ENCODE results near the gene OCLN.
"Not testable (repeated sequence)": the region's sequence is repeated elsewhere in the genome, so short reads cannot be mapped to it uniquely, and the experiment has no call there.

The OCLN gene

DNA sequence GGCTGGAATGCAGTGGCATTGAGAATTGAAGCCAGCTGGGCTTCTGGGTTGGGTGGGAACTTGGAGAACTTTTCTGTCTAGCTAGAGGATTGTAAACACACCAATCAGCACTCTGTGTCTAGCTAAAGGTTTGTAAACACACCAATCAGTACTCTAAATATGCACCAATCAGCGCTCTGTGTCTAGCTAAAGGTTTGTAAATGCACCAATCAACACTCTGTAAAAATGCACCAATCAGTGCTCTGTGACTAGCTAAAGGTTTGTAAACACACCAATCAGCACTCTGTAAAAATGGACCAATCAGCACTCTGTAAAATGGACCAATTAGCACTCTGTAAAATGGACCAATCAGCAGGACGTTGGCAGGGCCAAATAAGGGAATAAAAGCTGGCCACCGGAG, 26.2 kb upstream of the OCLN start:
- not testable (repeated sequence) for H3K36me3 ChIP-seq (ENCODE audit: insufficient read depth, low read length); H3K79me2 ChIP-seq (ENCODE audit: control insufficient read depth, insufficient read depth, low read length, unreplicated experiment); H3K27me3 ChIP-seq (ENCODE audit: insufficient read depth, low read length); H2AFZ ChIP-seq (ENCODE audit: low read length, unreplicated experiment); H3K4me1 ChIP-seq (ENCODE audit: control insufficient read depth, insufficient read depth, low read length, unreplicated experiment); H3K4me3 ChIP-seq (ENCODE audit: low read depth, low read length); H3K27ac ChIP-seq (ENCODE audit: low read depth, low read length)

DNA sequence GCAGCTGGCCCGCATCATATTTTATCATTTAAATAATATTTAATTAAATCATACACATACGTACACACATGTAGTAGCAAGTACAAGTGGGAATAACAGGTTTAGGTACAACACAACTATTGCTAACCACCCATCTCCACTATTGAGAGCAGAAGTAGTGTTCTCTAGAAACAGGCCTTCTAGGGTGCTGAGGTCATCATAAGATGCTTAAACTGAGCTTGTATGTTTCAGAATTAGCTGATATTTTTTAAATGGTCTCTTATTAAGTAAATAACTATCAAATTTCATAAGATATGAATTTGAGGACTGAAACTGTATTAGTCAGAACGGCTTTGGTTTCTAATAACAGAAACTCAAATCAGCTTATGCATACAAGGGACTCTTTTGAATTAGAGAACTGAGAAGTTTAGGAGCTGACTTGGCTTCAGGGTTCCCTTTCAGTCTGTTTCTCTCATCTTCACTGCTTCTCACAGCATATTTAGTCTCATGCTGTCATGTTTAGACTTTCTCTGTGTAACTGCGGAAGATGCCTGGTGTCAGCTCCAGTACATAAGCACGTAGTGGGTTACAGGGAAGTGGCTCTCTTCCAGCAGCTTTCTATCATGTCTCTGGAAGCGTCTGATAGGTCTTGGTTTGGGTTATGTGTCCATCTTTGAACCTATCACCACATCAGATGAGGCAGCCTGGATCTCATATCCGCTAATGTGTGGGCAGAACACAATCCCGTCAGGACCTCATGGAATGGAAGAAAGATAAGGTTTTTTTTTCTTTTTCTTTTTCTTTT, 25.0 kb upstream of the OCLN start:
- no peak overlapping the region for H3K27ac ChIP-seq (ENCODE audit: low read depth, low read length)
- H3K79me2 ChIP-seq (ENCODE audit: control insufficient read depth, insufficient read depth, low read length, unreplicated experiment) = no peaks in the 10 kb centered on the region
- H3K27me3 ChIP-seq (ENCODE audit: insufficient read depth, low read length) = no peaks in the 10 kb centered on the region
- no peaks in the 10 kb centered on the region for H3K36me3 ChIP-seq (ENCODE audit: insufficient read depth, low read length)
- H3K4me1 ChIP-seq (ENCODE audit: control insufficient read depth, insufficient read depth, low read length, unreplicated experiment) = no peaks in the 10 kb centered on the region
- no peak overlapping the region for H2AFZ ChIP-seq (ENCODE audit: low read length, unreplicated experiment)
- no peak overlapping the region for H3K4me3 ChIP-seq (ENCODE audit: low read depth, low read length)

DNA sequence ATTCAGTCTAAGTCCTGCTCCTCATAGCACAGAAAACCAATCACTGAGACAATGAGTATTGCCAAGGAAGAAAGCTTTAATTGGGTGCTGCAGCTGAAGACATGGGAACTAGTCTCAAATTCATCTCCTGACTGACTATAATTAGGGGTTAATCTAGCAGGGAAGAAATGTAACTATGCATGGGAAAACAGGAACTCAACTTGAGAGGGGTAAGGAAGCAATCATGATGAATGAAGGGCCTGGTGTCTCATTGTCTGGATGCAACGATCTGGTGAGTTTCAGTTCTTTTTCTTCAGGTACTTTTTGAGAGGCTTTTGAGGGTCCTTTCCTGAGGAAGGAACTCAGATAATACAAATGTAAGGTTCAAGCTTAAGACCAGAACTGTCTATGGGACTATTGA, 24.0 kb upstream of the OCLN start:
- H3K4me3 ChIP-seq (ENCODE audit: low read depth, low read length) = no peak overlapping the region
- H2AFZ ChIP-seq (ENCODE audit: low read length, unreplicated experiment) = no peak overlapping the region
- H3K36me3 ChIP-seq (ENCODE audit: insufficient read depth, low read length) = no peaks in the 10 kb centered on the region

DNA sequence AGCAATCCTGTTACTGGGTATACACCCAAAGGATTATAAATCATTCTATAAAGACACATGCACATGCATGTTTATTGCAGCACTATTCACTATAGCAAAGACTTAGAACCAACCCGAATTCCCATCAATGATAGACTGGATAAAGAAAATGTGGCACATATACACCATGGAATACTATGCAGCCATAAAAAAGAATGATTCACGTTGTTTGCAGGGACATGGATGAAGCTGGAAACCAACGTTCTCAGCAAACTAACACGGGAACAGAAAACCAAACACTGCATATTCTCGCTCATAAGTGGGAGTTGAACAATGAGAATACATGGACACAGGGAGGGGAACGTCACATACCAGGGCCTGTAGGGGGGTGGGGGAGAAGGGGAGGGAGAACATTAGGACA, 21.1 kb upstream of the OCLN start:
- H3K4me1 ChIP-seq (ENCODE audit: control insufficient read depth, insufficient read depth, low read length, unreplicated experiment); H3K27me3 ChIP-seq (ENCODE audit: insufficient read depth, low read length); H2AFZ ChIP-seq (ENCODE audit: low read length, unreplicated experiment); H3K36me3 ChIP-seq (ENCODE audit: insufficient read depth, low read length); H3K4me3 ChIP-seq (ENCODE audit: low read depth, low read length); H3K27ac ChIP-seq (ENCODE audit: low read depth, low read length); H3K79me2 ChIP-seq (ENCODE audit: control insufficient read depth, insufficient read depth, low read length, unreplicated experiment): not testable (repeated sequence)

More for the DNA sequence above, 24.0 kb upstream of the OCLN start:
- no peak overlapping the region for H3K27ac ChIP-seq (ENCODE audit: low read depth, low read length)
- H3K79me2 ChIP-seq (ENCODE audit: control insufficient read depth, insufficient read depth, low read length, unreplicated experiment) = no peaks in the 10 kb centered on the region
- H3K27me3 ChIP-seq (ENCODE audit: insufficient read depth, low read length) = no peaks in the 10 kb centered on the region
- no peaks in the 10 kb centered on the region for H3K4me1 ChIP-seq (ENCODE audit: control insufficient read depth, insufficient read depth, low read length, unreplicated experiment)

DNA sequence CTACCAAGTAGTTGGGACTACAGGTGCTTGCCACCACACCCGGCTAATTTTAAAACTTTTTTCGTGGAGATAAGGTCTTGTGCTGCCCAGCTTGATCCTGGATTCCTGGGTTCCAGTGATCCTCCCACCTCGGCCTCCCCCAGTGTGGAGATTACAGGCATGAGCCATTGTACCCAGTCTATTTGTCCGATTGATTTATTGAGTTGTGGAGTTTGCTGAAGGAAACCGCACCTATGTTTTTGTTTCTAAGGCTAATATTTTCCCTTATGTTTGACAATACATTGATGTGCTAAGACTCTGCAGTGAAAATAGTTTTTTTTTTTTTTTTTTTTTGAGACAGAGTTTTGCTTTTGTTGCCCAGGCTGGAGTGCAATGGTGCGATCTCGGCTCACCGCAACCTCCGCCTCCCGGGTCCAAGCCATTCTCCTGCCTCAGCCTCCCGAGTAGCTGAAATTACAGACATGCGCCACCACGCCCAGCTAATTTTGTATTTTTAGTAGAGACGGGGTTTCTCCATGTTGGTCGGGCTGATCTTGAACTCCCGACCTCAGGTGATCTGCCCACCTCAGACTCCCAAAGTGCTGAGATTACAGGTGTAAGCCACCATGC, 20.0 kb upstream of the OCLN start:
- H3K4me3 ChIP-seq (ENCODE audit: low read depth, low read length); H3K27me3 ChIP-seq (ENCODE audit: insufficient read depth, low read length); H3K36me3 ChIP-seq (ENCODE audit: insufficient read depth, low read length); H2AFZ ChIP-seq (ENCODE audit: low read length, unreplicated experiment); H3K4me1 ChIP-seq (ENCODE audit: control insufficient read depth, insufficient read depth, low read length, unreplicated experiment); H3K27ac ChIP-seq (ENCODE audit: low read depth, low read length); H3K79me2 ChIP-seq (ENCODE audit: control insufficient read depth, insufficient read depth, low read length, unreplicated experiment): not testable (repeated sequence)

DNA sequence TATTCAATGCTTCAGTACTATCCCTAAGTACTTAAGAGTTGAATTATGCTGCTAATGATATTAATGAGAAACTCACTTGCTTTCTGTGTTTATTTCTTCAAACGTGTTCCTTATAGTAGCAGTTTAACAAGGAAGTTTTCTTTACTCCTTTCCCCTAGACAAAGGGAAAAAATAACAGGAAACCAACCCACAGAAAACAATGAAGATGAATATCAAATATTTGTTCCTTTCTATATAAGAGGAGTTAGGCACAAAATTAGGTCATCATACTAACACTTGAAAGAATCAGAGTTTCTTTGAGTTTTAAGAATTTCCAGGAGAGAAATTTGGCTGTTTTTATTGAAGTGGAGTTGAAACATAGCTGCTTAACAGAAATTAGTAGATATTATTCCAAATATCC, 15.4 kb upstream of the OCLN start:
- Histone ChIP-seq H3K27ac (ENCODE audit: low read depth, low read length) (no peak overlapping the region), H3K4me3 (ENCODE audit: low read depth, low read length) (no peak overlapping the region), H3K79me2 (ENCODE audit: control insufficient read depth, insufficient read depth, low read length, unreplicated experiment) (no peaks in the 10 kb centered on the region), H3K27me3 (ENCODE audit: insufficient read depth, low read length) (no peaks in the 10 kb centered on the region), H3K4me1 (ENCODE audit: control insufficient read depth, insufficient read depth, low read length, unreplicated experiment) (peaks cover 6% of the 10 kb centered on the region), H2AFZ (ENCODE audit: low read length, unreplicated experiment) (peak overlapping the region; percentile 73), H3K36me3 (ENCODE audit: insufficient read depth, low read length) (no peaks in the 10 kb centered on the region)

DNA sequence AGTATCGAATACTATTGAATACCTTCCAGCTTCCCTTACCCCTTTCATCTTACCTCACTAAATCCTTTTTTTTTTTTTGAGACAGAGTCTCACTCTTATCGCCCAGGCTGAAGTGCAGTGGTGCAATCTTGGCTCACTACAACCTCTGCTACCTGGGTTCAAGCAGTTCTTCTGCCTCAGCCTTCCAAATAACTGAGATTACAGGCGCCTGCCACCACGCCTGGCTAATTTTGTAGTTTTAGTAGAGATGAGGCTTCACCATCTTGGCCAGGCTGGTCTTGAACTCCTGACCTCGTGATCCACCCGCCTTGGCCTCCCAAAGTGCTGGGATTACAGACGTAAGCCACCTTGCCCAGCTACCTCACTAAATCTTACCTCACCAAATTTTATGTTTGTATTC, 14.3 kb upstream of the OCLN start:
- not testable (repeated sequence) for H3K27me3 ChIP-seq (ENCODE audit: insufficient read depth, low read length); H3K36me3 ChIP-seq (ENCODE audit: insufficient read depth, low read length); H3K4me1 ChIP-seq (ENCODE audit: control insufficient read depth, insufficient read depth, low read length, unreplicated experiment); H2AFZ ChIP-seq (ENCODE audit: low read length, unreplicated experiment); H3K4me3 ChIP-seq (ENCODE audit: low read depth, low read length); H3K27ac ChIP-seq (ENCODE audit: low read depth, low read length); H3K79me2 ChIP-seq (ENCODE audit: control insufficient read depth, insufficient read depth, low read length, unreplicated experiment)

DNA sequence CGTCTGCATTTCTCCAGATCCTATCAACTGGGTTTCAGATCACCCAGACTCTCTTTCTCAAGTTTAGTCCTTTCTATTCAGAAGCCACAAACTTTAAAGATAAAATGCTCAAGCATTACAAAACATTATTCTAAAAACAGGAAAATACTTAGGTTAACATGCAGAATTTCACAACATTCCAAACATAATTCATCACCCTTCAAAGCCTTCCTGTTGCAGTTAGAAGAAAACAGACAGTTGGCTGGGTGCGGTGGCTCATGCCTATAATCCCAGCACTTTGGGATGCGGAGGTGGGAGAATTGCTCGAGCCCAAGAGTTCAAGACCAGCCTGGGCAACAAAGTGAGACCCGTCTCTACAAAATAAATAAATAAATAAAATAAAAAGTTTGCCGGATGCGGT, 7.7 kb upstream of the OCLN start:
- H3K27me3 ChIP-seq (ENCODE audit: insufficient read depth, low read length) = no peaks in the 10 kb centered on the region
- no peaks in the 10 kb centered on the region for H3K79me2 ChIP-seq (ENCODE audit: control insufficient read depth, insufficient read depth, low read length, unreplicated experiment)
- peaks cover 7% of the 10 kb centered on the region for H3K4me1 ChIP-seq (ENCODE audit: control insufficient read depth, insufficient read depth, low read length, unreplicated experiment)
- no peak overlapping the region for H3K4me3 ChIP-seq (ENCODE audit: low read depth, low read length)
- H3K36me3 ChIP-seq (ENCODE audit: insufficient read depth, low read length) = no peaks in the 10 kb centered on the region
- peak overlapping the region; percentile 23; the same call in 1 of the 2 replicates for H3K27ac ChIP-seq (ENCODE audit: low read depth, low read length)
- H2AFZ ChIP-seq (ENCODE audit: low read length, unreplicated experiment) = no peak overlapping the region

DNA sequence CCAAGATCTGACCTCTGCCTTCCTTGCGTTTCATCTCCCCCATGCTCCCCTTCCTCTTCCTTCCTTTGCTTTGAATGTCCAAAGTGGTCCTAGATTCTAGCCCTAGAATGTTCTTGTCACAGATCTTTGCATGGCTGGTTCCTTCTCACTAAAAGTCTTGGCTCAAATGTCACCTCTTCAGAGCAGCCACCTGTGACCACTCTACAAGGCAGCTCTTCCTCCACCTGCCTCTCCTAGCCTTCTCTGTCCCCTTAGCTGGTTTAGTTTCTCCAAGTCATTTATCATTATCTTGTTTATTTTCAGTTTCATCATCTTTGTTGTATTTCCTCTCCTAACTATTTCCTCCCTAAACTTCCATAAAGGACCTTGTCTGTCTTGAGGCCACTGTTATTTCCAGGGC, 7.1 kb upstream of the OCLN start:
- no peaks in the 10 kb centered on the region for H3K79me2 ChIP-seq (ENCODE audit: control insufficient read depth, insufficient read depth, low read length, unreplicated experiment)
- no peaks in the 10 kb centered on the region for H3K36me3 ChIP-seq (ENCODE audit: insufficient read depth, low read length)
- H3K4me1 ChIP-seq (ENCODE audit: control insufficient read depth, insufficient read depth, low read length, unreplicated experiment) = peaks cover 7% of the 10 kb centered on the region
- no peak overlapping the region for H2AFZ ChIP-seq (ENCODE audit: low read length, unreplicated experiment)
- H3K27ac ChIP-seq (ENCODE audit: low read depth, low read length) = no peak overlapping the region
- H3K4me3 ChIP-seq (ENCODE audit: low read depth, low read length) = no peak overlapping the region
- peaks cover 4% of the 10 kb centered on the region; the same call in 1 of the 2 replicates for H3K27me3 ChIP-seq (ENCODE audit: insufficient read depth, low read length)

DNA sequence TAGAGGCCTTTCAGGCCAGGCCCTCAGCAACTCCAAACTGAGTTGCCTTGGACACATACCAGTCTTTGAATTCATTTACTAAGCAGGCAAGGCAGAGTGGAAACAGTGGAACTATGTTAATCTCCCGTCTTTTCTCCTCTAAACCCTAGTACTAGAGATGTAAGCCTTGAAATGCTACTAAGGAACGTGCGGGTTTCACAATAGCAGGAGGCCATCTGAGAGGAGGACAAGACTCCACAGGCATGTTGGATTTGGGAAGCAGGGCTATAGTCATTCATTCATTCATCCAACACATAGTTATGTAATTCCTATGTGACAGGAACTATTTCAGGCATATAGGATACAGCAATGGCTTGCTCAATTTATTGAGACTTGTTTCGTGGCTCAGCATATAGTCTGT, 3.3 kb upstream of the OCLN start:
- H3K27me3 ChIP-seq (ENCODE audit: insufficient read depth, low read length) = peaks cover 40% of the 10 kb centered on the region
- H3K27ac ChIP-seq (ENCODE audit: low read depth, low read length) = no peak overlapping the region
- peaks cover 10% of the 10 kb centered on the region for H3K4me1 ChIP-seq (ENCODE audit: control insufficient read depth, insufficient read depth, low read length, unreplicated experiment)

DNA sequence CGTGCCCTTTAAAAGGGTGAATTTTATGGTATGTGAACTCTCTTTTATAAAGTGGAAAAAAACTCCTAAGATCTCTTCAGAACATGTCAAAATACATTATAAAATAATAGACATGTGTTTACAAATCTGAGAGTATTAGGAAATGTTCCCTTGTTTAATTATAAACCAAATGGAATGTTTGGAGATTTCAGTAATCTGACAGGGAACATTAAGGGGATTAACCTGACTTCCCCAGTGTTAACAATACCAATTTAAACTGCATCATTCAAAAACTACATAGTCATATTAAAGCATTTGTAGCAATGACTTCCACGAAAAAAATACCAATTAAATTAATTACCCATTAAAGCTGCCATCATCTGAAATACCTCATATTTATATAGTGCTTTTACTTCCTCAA, 1.6 kb upstream of the OCLN start:
- H2AFZ ChIP-seq (ENCODE audit: low read length, unreplicated experiment) = no peak overlapping the region

More for the DNA sequence above, 3.3 kb upstream of the OCLN start:
- Histone ChIP-seq H2AFZ (ENCODE audit: low read length, unreplicated experiment) (no peak overlapping the region), H3K36me3 (ENCODE audit: insufficient read depth, low read length) (no peaks in the 10 kb centered on the region), H3K79me2 (ENCODE audit: control insufficient read depth, insufficient read depth, low read length, unreplicated experiment) (no peaks in the 10 kb centered on the region), H3K4me3 (ENCODE audit: low read depth, low read length) (no peak overlapping the region)

More for the DNA sequence above, 1.6 kb upstream of the OCLN start:
- H3K79me2 ChIP-seq (ENCODE audit: control insufficient read depth, insufficient read depth, low read length, unreplicated experiment) = no peaks in the 10 kb centered on the region
- H3K4me1 ChIP-seq (ENCODE audit: control insufficient read depth, insufficient read depth, low read length, unreplicated experiment) = peaks cover 3% of the 10 kb centered on the region
- no peak overlapping the region for H3K4me3 ChIP-seq (ENCODE audit: low read depth, low read length)
- H3K27me3 ChIP-seq (ENCODE audit: insufficient read depth, low read length) = peaks cover 54% of the 10 kb centered on the region
- H3K27ac ChIP-seq (ENCODE audit: low read depth, low read length) = no peak overlapping the region
- H3K36me3 ChIP-seq (ENCODE audit: insufficient read depth, low read length) = no peaks in the 10 kb centered on the region

All from ACC112 (cell line).